Lung (tissue), 12 donors: ENCODE measurements around the gene ADAMTS17. TPM values are rescaled to one million over a fixed set of nuclear protein-coding genes. Genes with fewer than 3 reads are reported as not detected.
A peak's percentile ranks its signal among the peaks of the same experiment; 100 is the strongest.

Experiments used
- ATAC-seq: fragments of 200-7000 bp; cut with Tn5 transposase; one replicate; pipeline ENCODE4 v1.9.1; 2020; ENCODE audit warnings: moderate number of reproducible peaks; ENCODE audit not compliant: insufficient read depth, low FRiP score
- DNase-seq, 3 donors: peaks; one replicate each; pipeline ENCODE4 v3.0.0-alpha.2; 2013 to 2017
- H3K27ac ChIP-seq, 2 donors: one replicate each; pipeline ENCODE4 v1.5.1; 2013; ENCODE audit warnings: mild to moderate bottlenecking in 2 of 2, moderate library complexity in 2 of 2, control low read depth in 1 of 2, inconsistent platforms in 1 of 2, low read depth in 1 of 2, low read length in 1 of 2
- H3K27me3 ChIP-seq, 3 donors: one replicate each; pipeline ENCODE4 v1.5.1; 2013; ENCODE audit warnings: low read length in 2 of 3; ENCODE audit not compliant: control insufficient read depth in 3 of 3, insufficient read depth in 3 of 3
- H3K36me3 ChIP-seq, 4 donors: one replicate each; pipeline ENCODE4 v1.5.1; 2013; ENCODE audit warnings: low read length in 4 of 4, mild to moderate bottlenecking in 1 of 4, moderate library complexity in 1 of 4; ENCODE audit not compliant: control insufficient read depth in 4 of 4, insufficient read depth in 4 of 4
- H3K4me1 ChIP-seq, 5 donors: one replicate each; pipeline ENCODE4 v1.5.1; 2013; ENCODE audit warnings: low read length in 5 of 5, mild to moderate bottlenecking in 2 of 5, moderate library complexity in 1 of 5; ENCODE audit not compliant: control insufficient read depth in 5 of 5, insufficient read depth in 5 of 5
- H3K4me3 ChIP-seq: one replicate; pipeline ENCODE4 v1.5.1; 2013; ENCODE audit warnings: mild to moderate bottlenecking, control low read depth, moderate library complexity
- H3K9ac ChIP-seq, 2 donors: one replicate each; pipeline ENCODE4 v1.5.1; 2013; ENCODE audit warnings: low read length in 2 of 2, control low read depth in 1 of 2; ENCODE audit not compliant: insufficient read depth in 1 of 2
- H3K9me3 ChIP-seq, 4 donors: one replicate each; pipeline ENCODE4 v1.5.1; 2013; ENCODE audit warnings: low read length in 3 of 4, mild to moderate bottlenecking in 1 of 4, moderate library complexity in 1 of 4; ENCODE audit not compliant: control insufficient read depth in 4 of 4, insufficient read depth in 3 of 4
- WGBS, 2 donors: extraction: QIAGEN DNeasy Blood & Tissue Kit; methylation state at CpG; one replicate each; pipeline ENCODE4 v1.1.7; 2013; 5-methylcytosine and 5-hydroxymethylcytosine counted together
- polyA plus RNA-seq, 2 donors: library from polyadenylated mRNA; stranded (reverse); fragments of 200-250 nt; gene quantifications; one replicate each; pipeline ENCODE4 v1.2.1, GENCODE V29; 2013
- total RNA-seq, 2 donors: library from RNA; depleted of rRNA in 1 of 2; stranded (reverse); fragments of >200 nt in 1 of 2; gene quantifications; one replicate each; pipeline ENCODE4 v1.2.1, GENCODE V29; 2014 to 2021
- TF ChIP-seq, protein P1 (sequence below): IDR thresholded peaks from 2 replicates; pipeline ENCODE4 v1.5.1; 2012; ENCODE audit warnings: mild to moderate bottlenecking; ENCODE audit errors: control extremely low read depth, extremely low read depth
- donor health status: control.
- donor health status: control.
- donor health status: Bipolar disorder and iron deficiency.
- donor health status: healthy.
- donor health status: DM: yes; HTN: yes; CAD: no.

ADAMTS17 gene
- total and polyA plus RNA-seq, 4 donors, result 0.47 to 6.6 (median 2.2) TPM

DNA sequence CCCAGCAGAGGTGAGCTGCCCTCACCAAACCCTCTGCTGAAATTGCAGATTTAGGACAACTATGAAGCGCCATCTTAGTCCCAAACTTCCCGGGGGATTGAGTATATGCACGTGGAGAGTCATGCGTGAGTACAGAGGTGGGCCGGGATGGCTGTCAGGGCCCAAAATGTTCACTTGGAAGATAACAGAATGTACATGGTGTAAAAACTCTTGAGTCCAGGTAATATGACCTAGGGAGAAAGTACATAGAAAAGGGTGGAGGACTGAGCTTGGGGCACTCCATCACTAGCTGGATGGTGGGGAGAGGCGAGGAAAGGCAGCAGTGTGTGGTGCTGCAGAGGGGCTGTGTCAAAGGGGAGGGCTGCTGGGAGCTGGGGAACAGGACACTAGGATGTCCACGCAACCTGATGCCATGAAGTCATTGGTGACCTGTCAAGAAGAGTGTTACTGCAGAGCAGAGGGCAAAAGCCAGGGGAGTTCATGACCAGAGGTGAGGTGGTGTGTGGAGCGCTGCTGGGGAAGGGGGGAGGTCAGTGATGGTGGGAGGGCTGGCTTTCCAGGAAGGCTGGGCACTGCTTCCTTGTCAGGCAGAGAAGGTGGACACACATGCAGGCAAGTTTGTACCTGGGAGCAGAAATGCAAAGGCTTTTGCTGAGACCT lies 372.4 kb downstream of the ADAMTS17 start:
- no peak overlapping the region for H3K27ac ChIP-seq
- DNase-seq (no peak), ATAC-seq (no peak)
- no peaks in the 10 kb centered on the region for H3K27me3 ChIP-seq
- TF ChIP-seq, protein P1, sequence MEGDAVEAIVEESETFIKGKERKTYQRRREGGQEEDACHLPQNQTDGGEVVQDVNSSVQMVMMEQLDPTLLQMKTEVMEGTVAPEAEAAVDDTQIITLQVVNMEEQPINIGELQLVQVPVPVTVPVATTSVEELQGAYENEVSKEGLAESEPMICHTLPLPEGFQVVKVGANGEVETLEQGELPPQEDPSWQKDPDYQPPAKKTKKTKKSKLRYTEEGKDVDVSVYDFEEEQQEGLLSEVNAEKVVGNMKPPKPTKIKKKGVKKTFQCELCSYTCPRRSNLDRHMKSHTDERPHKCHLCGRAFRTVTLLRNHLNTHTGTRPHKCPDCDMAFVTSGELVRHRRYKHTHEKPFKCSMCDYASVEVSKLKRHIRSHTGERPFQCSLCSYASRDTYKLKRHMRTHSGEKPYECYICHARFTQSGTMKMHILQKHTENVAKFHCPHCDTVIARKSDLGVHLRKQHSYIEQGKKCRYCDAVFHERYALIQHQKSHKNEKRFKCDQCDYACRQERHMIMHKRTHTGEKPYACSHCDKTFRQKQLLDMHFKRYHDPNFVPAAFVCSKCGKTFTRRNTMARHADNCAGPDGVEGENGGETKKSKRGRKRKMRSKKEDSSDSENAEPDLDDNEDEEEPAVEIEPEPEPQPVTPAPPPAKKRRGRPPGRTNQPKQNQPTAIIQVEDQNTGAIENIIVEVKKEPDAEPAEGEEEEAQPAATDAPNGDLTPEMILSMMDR, result no peak
- H3K9ac ChIP-seq, result no peak overlapping the region
- no peaks in the 10 kb centered on the region for H3K36me3 ChIP-seq
- H3K9me3 ChIP-seq, result no peaks in the 10 kb centered on the region
- H3K4me3 ChIP-seq, result no peak overlapping the region
- H3K4me1 ChIP-seq, result peaks cover 0 to 12% (median 0%) of the 10 kb centered on the region in 5 donors
- 94 to 96% methylated on average over 8 of the region's 8 CpGs for WGBS, 2 donors

DNA sequence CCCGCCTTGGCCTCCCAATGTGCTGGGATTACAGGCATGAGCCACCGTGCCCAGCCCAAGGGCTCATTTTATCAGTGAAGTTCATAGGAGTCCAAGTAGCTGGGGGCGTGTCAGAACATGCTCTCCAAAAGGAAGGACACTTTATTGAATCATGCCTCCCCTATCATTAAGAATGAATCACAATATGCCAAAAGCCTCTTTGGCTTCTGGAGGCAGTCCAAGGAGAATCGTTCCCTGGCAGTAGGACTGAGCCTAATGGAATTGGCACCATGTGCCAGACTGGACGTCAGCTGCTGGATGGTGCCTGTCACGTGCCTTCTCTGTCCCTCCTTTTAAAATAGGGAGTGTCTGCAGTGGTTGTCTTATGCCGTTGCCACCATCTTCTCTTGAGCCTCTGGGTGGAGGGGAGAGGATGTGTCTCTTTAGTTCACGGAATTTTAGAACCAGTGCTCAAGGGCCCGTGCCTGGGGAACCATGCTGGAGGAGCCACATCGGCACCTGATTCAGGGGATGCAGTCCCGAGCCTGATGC lies 373.9 kb downstream of the ADAMTS17 start:
- peaks cover 0 to 12% (median 0%) of the 10 kb centered on the region in 5 donors for H3K4me1 ChIP-seq
- TF ChIP-seq, protein P1, result no peak
- no peak overlapping the region for H3K4me3 ChIP-seq
- no peaks in the 10 kb centered on the region for H3K36me3 ChIP-seq
- no peaks in the 10 kb centered on the region for H3K9me3 ChIP-seq
- no peaks in the 10 kb centered on the region for H3K27me3 ChIP-seq
- WGBS, 2 donors, result 80 to 88% methylated on average over 11 of the region's 11 CpGs
- H3K27ac ChIP-seq, result no peak overlapping the region
- H3K9ac ChIP-seq, result no peak overlapping the region
- ATAC-seq, result no peak
- peak in 1 of 3 donors; percentile 6 for DNase-seq

DNA sequence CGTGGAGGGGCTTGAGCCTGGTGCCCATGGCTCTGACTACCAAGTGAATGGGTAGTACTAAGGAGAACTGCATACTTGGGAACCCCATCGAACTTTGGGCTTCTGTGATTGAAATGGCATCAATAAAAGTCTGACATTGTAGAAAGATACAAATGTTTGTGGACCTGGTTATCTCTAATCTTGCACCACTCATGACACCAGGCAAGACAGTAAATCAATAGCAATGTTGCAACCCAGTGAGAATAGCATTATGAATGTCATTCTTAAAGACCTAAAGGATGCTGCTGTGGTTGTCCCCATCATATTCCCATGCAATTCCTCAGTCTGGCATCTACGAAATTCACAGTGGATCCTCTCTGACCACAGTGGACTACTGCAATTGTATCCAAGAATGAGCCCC lies 375.0 kb downstream of the ADAMTS17 start:
- no peaks in the 10 kb centered on the region for H3K27me3 ChIP-seq
- DNase-seq (peak in 1 of 3 donors; percentile 7), ATAC-seq (no peak)
- H3K9me3 ChIP-seq, result no peaks in the 10 kb centered on the region
- H3K4me1 ChIP-seq, result peaks cover 0 to 12% (median 0%) of the 10 kb centered on the region in 5 donors
- no peak overlapping the region for H3K9ac ChIP-seq
- TF ChIP-seq, protein P1, result no peak
- no peaks in the 10 kb centered on the region for H3K36me3 ChIP-seq
- WGBS, 2 donors, result 84 to 88% methylated on average over 3 of the region's 3 CpGs
- no peak overlapping the region for H3K27ac ChIP-seq
- H3K4me3 ChIP-seq, result no peak overlapping the region
